ENCODE results near the gene PES1. TPM values are rescaled to one million over a fixed set of nuclear protein-coding genes. Genes with fewer than 3 reads are reported as not detected.
"Not testable (repeated sequence)": the region's sequence is repeated elsewhere in the genome, so short reads cannot be mapped to it uniquely, and the experiment has no call there.

PES1 gene
- total RNA-seq, 1 experiment from 2014 or later, result 110 TPM

GRCh38 chr22:30596199-30596598 is 4.5 kb upstream of the PES1 start:
- Histone ChIP-seq H4K20me1 (ENCODE audit: insufficient read depth, low read depth, low read length) (no peaks in the 10 kb centered on the region), H3K27ac (ENCODE audit: low read length) (no peak overlapping the region)
- no peak for DNase-seq

GRCh38 chr22:30592360-30592713 is 627 bp upstream of the PES1 start:
- Histone ChIP-seq H4K20me1 (ENCODE audit: insufficient read depth, low read depth, low read length) (peaks cover 13% of the 10 kb centered on the region), H3K79me2 (ENCODE audit: low read length) (peaks cover 33% of the 10 kb centered on the region), H3K9ac (ENCODE audit: low read length) (0 out of 2 replicates have a peak overlapping the region, but pooled peaks have one; percentile 34), H3K4me1 (ENCODE audit: low read length) (peaks cover 16% of the 10 kb centered on the region), H3K4me3 (ENCODE audit: low read length) (peak overlapping the region; percentile 52; the same call in 1 of the 2 replicates), H3K4me2 (ENCODE audit: low read depth, low read length, poor library complexity, severe bottlenecking) (peak overlapping the region; percentile 77), H3K36me3 (ENCODE audit: insufficient read depth, low read length) (peaks cover 22% of the 10 kb centered on the region)
- H2AFZ ChIP-seq (ENCODE audit: low read length); DNase-seq; H3K9me3 ChIP-seq (ENCODE audit: low read length); H3K9me2 ChIP-seq (replicated peaks; ENCODE audit: insufficient read depth, low read length); H3K27me3 ChIP-seq (ENCODE audit: low read length); H3K27ac ChIP-seq (ENCODE audit: low read length): not testable (repeated sequence)

More at GRCh38 chr22:30596199-30596598, 4.5 kb upstream of the PES1 start:
- Histone ChIP-seq H3K27me3 (ENCODE audit: low read length) (no peaks in the 10 kb centered on the region), H3K9ac (ENCODE audit: low read length) (no peak overlapping the region), H3K4me2 (ENCODE audit: low read depth, low read length, poor library complexity, severe bottlenecking) (no peak overlapping the region), H3K9me3 (ENCODE audit: low read length) (no peaks in the 10 kb centered on the region), H3K79me2 (ENCODE audit: low read length) (peaks cover 5% of the 10 kb centered on the region), H3K9me2 (replicated peaks; ENCODE audit: insufficient read depth, low read length) (no peaks in the 10 kb centered on the region), H3K36me3 (ENCODE audit: insufficient read depth, low read length) (no peaks in the 10 kb centered on the region), H3K4me3 (ENCODE audit: low read length) (no peak overlapping the region), H3K4me1 (ENCODE audit: low read length) (peaks cover 4% of the 10 kb centered on the region), H2AFZ (ENCODE audit: low read length) (no peak overlapping the region)

- Histone ChIP-seq H3K79me2 (ENCODE audit: low read length) (peaks cover 33% of the 10 kb centered on the region), H3K9ac (ENCODE audit: low read length) (peak overlapping the region; percentile 80), H3K36me3 (ENCODE audit: insufficient read depth, low read length) (peaks cover 31% of the 10 kb centered on the region), H2AFZ (ENCODE audit: low read length) (no peak overlapping the region), H3K4me2 (ENCODE audit: low read depth, low read length, poor library complexity, severe bottlenecking) (peak overlapping the region; percentile 77), H3K27ac (ENCODE audit: low read length) (no peak overlapping the region; the same call in 1 of the 2 replicates), H4K20me1 (ENCODE audit: insufficient read depth, low read depth, low read length) (peaks cover 16% of the 10 kb centered on the region), H3K9me3 (ENCODE audit: low read length) (no peaks in the 10 kb centered on the region), H3K9me2 (replicated peaks; ENCODE audit: insufficient read depth, low read length) (no peaks in the 10 kb centered on the region), H3K4me1 (ENCODE audit: low read length) (peaks cover 16% of the 10 kb centered on the region), H3K4me3 (ENCODE audit: low read length) (peak overlapping the region; percentile 75), H3K27me3 (ENCODE audit: low read length) (no peaks in the 10 kb centered on the region)
- peak; percentile 52 for DNase-seq
Measured at GRCh38 chr22:30591191-30591587, 521 bp downstream of the PES1 start.

GRCh38 chr22:30586414-30586813 is 5.3 kb downstream of the PES1 start:
- DNase-seq, result no peak
- H4K20me1 ChIP-seq (ENCODE audit: insufficient read depth, low read depth, low read length), result peaks cover 24% of the 10 kb centered on the region
- no peak overlapping the region for H3K27ac ChIP-seq (ENCODE audit: low read length)
- no peak overlapping the region for H2AFZ ChIP-seq (ENCODE audit: low read length)
- no peaks in the 10 kb centered on the region for H3K27me3 ChIP-seq (ENCODE audit: low read length)
- no peaks in the 10 kb centered on the region for H3K9me2 ChIP-seq (replicated peaks; ENCODE audit: insufficient read depth, low read length)
- H3K36me3 ChIP-seq (ENCODE audit: insufficient read depth, low read length), result peaks cover 43% of the 10 kb centered on the region
- H3K9me3 ChIP-seq (ENCODE audit: low read length), result no peaks in the 10 kb centered on the region
- H3K4me2 ChIP-seq (ENCODE audit: low read depth, low read length, poor library complexity, severe bottlenecking), result no peak overlapping the region
- no peak overlapping the region for H3K9ac ChIP-seq (ENCODE audit: low read length)
- H3K4me1 ChIP-seq (ENCODE audit: low read length), result peaks cover 12% of the 10 kb centered on the region
- no peak overlapping the region for H3K4me3 ChIP-seq (ENCODE audit: low read length)
- peaks cover 31% of the 10 kb centered on the region for H3K79me2 ChIP-seq (ENCODE audit: low read length)

GRCh38 chr22:30584441-30584840 is 7.3 kb downstream of the PES1 start:
- DNase-seq, result no peak
- H3K79me2 ChIP-seq (ENCODE audit: low read length), result peaks cover 11% of the 10 kb centered on the region

GRCh38 chr22:30582788-30583545 is 8.7 kb downstream of the PES1 start:
- Histone ChIP-seq H3K9me3 (ENCODE audit: low read length) (no peaks in the 10 kb centered on the region), H3K4me1 (ENCODE audit: low read length) (no peaks in the 10 kb centered on the region), H3K4me3 (ENCODE audit: low read length) (no peak overlapping the region), H3K27ac (ENCODE audit: low read length) (no peak overlapping the region), H3K4me2 (ENCODE audit: low read depth, low read length, poor library complexity, severe bottlenecking) (no peak overlapping the region), H3K9me2 (replicated peaks; ENCODE audit: insufficient read depth, low read length) (no peaks in the 10 kb centered on the region), H4K20me1 (ENCODE audit: insufficient read depth, low read depth, low read length) (peaks cover 11% of the 10 kb centered on the region; the same call in 1 of the 2 replicates), H2AFZ (ENCODE audit: low read length) (no peak overlapping the region), H3K27me3 (ENCODE audit: low read length) (no peaks in the 10 kb centered on the region), H3K36me3 (ENCODE audit: insufficient read depth, low read length) (peaks cover 32% of the 10 kb centered on the region), H3K9ac (ENCODE audit: low read length) (no peak overlapping the region), H3K79me2 (ENCODE audit: low read length) (no peaks in the 10 kb centered on the region)
- no peak for DNase-seq

More at GRCh38 chr22:30584441-30584840, 7.3 kb downstream of the PES1 start:
- Histone ChIP-seq H3K27ac (ENCODE audit: low read length) (no peak overlapping the region), H3K27me3 (ENCODE audit: low read length) (no peaks in the 10 kb centered on the region), H3K4me2 (ENCODE audit: low read depth, low read length, poor library complexity, severe bottlenecking) (no peak overlapping the region), H3K9me3 (ENCODE audit: low read length) (no peaks in the 10 kb centered on the region), H4K20me1 (ENCODE audit: insufficient read depth, low read depth, low read length) (peaks cover 13% of the 10 kb centered on the region), H3K9me2 (replicated peaks; ENCODE audit: insufficient read depth, low read length) (no peaks in the 10 kb centered on the region), H3K36me3 (ENCODE audit: insufficient read depth, low read length) (peaks cover 43% of the 10 kb centered on the region), H3K4me3 (ENCODE audit: low read length) (no peak overlapping the region), H3K9ac (ENCODE audit: low read length) (no peak overlapping the region), H3K4me1 (ENCODE audit: low read length) (no peaks in the 10 kb centered on the region), H2AFZ (ENCODE audit: low read length) (no peak overlapping the region)

GRCh38 chr22:30582051-30582450 is 9.7 kb downstream of the PES1 start:
- no peaks in the 10 kb centered on the region for H3K9me3 ChIP-seq (ENCODE audit: low read length)
- H2AFZ ChIP-seq (ENCODE audit: low read length), result no peak overlapping the region
- H3K4me2 ChIP-seq (ENCODE audit: low read depth, low read length, poor library complexity, severe bottlenecking), result no peak overlapping the region
- H4K20me1 ChIP-seq (ENCODE audit: insufficient read depth, low read depth, low read length), result peaks cover 14% of the 10 kb centered on the region; the same call in 1 of the 2 replicates
- H3K27ac ChIP-seq (ENCODE audit: low read length), result no peak overlapping the region
- no peak overlapping the region for H3K4me3 ChIP-seq (ENCODE audit: low read length)
- H3K36me3 ChIP-seq (ENCODE audit: insufficient read depth, low read length), result peaks cover 24% of the 10 kb centered on the region
- H3K9me2 ChIP-seq (replicated peaks; ENCODE audit: insufficient read depth, low read length), result no peaks in the 10 kb centered on the region
- no peaks in the 10 kb centered on the region for H3K27me3 ChIP-seq (ENCODE audit: low read length)
- H3K4me1 ChIP-seq (ENCODE audit: low read length), result no peaks in the 10 kb centered on the region
- H3K9ac ChIP-seq (ENCODE audit: low read length), result no peak overlapping the region
- H3K79me2 ChIP-seq (ENCODE audit: low read length), result no peaks in the 10 kb centered on the region
- no peak for DNase-seq

GRCh38 chr22:30580896-30581295 is 10.8 kb downstream of the PES1 start:
- Histone ChIP-seq H3K9ac (ENCODE audit: low read length) (no peak overlapping the region), H3K4me1 (ENCODE audit: low read length) (no peaks in the 10 kb centered on the region), H2AFZ (ENCODE audit: low read length) (no peak overlapping the region), H3K4me3 (ENCODE audit: low read length) (no peak overlapping the region), H3K4me2 (ENCODE audit: low read depth, low read length, poor library complexity, severe bottlenecking) (no peak overlapping the region), H3K9me2 (replicated peaks; ENCODE audit: insufficient read depth, low read length) (no peaks in the 10 kb centered on the region), H3K79me2 (ENCODE audit: low read length) (no peaks in the 10 kb centered on the region), H3K27ac (ENCODE audit: low read length) (no peak overlapping the region), H4K20me1 (ENCODE audit: insufficient read depth, low read depth, low read length) (peaks cover 12% of the 10 kb centered on the region; the same call in 1 of the 2 replicates), H3K36me3 (ENCODE audit: insufficient read depth, low read length) (peaks cover 16% of the 10 kb centered on the region), H3K27me3 (ENCODE audit: low read length) (no peaks in the 10 kb centered on the region), H3K9me3 (ENCODE audit: low read length) (no peaks in the 10 kb centered on the region)
- DNase-seq, result no peak
